ENCODE results near the gene SERGEF.

DNA sequence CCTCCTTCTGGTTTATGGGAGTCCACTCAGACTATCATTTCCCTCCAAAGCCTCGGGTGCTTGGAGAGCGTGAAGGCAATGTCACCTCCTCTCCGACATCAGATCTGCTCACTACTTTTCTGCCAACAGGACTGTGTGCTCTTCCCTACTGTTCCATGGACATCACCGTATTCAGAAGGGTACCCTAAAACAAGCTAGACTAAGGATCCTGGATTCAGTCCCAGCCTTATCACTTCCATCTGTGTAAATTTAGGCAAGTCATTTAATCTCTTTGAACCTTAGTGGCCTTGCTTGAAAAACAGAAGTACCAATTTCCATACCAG is 200.0 kb downstream of the SERGEF start:
- TF ChIP-seq CTCF (IDR thresholded peaks at IDR 0.05) (no peak), EP300 (IDR thresholded peaks at IDR 0.05) (no peak), POLR2A (IDR thresholded peaks at IDR 0.05) (no peak)

Data from tibial nerve (tissue), 4 donors.